ENCODE measurements around the gene TEKT4.
"Not testable (repeated sequence)": the region's sequence is repeated elsewhere in the genome, so short reads cannot be mapped to it uniquely, and the experiment has no call there.

Gene TEKT4

GRCh38 chr2:94870440-94871225 lies 597 bp upstream of the TEKT4 start:
- no peak for DNase-seq (ENCODE audit: low read depth)
- no peaks in the 10 kb centered on the region for H3K9me3 ChIP-seq (ENCODE audit: control insufficient read depth, low read length)
- H3K27me3 ChIP-seq (replicated peaks; ENCODE audit: control insufficient read depth, insufficient read depth, low read length) = peaks cover 43% of the 10 kb centered on the region
- no peak overlapping the region for H3K9ac ChIP-seq (ENCODE audit: low read length)
- no peaks in the 10 kb centered on the region for H3K4me1 ChIP-seq (ENCODE audit: control insufficient read depth, insufficient read depth, low read length)
- H3K36me3 ChIP-seq (ENCODE audit: control insufficient read depth, insufficient read depth, low read length, severe bottlenecking) = no peaks in the 10 kb centered on the region
- no peak overlapping the region for H3K4me3 ChIP-seq (ENCODE audit: low read length)

DNA sequence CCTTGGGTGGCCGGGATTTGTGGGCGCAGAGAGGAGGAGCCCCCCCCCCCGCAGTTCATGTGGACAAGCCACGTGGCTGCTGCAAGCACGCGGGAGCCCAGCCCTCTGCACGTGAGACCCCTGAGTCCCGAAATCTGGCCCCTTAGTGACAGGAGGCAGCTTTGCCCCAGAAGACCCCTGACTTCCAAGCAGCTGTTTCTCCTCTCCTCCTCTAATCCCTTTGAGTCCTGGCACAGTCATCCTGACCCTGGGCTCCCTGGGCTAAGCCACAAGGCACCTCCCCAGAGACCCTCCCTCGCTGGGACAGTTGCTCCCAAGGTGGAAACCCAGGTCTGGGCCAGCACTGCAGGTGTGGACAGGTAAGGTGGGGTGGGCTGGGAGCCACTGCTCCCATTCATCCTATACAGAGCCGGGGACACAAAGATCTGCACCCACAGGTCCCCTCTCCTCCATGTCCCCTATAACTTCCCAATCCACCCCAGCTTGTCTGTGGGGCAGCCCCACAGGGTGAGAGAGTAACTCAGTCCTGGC lies 923 bp downstream of the TEKT4 start:
- no peaks in the 10 kb centered on the region for H3K9me3 ChIP-seq (ENCODE audit: control insufficient read depth, low read length)
- H3K27me3 ChIP-seq (replicated peaks; ENCODE audit: control insufficient read depth, insufficient read depth, low read length) = peaks cover 43% of the 10 kb centered on the region
- H3K4me3 ChIP-seq (ENCODE audit: low read length) = no peak overlapping the region
- H3K9ac ChIP-seq (ENCODE audit: low read length) = no peak overlapping the region
- DNase-seq (ENCODE audit: low read depth) = no peak
- H3K4me1 ChIP-seq (ENCODE audit: control insufficient read depth, insufficient read depth, low read length) = no peaks in the 10 kb centered on the region
- no peaks in the 10 kb centered on the region for H3K36me3 ChIP-seq (ENCODE audit: control insufficient read depth, insufficient read depth, low read length, severe bottlenecking)

GRCh38 chr2:94872676-94873361 lies 1.6 kb downstream of the TEKT4 start:
- H3K36me3 ChIP-seq (ENCODE audit: control insufficient read depth, insufficient read depth, low read length, severe bottlenecking) = no peaks in the 10 kb centered on the region
- peaks cover 36% of the 10 kb centered on the region for H3K27me3 ChIP-seq (replicated peaks; ENCODE audit: control insufficient read depth, insufficient read depth, low read length)
- H3K4me1 ChIP-seq (ENCODE audit: control insufficient read depth, insufficient read depth, low read length) = no peaks in the 10 kb centered on the region
- H3K9me3 ChIP-seq (ENCODE audit: control insufficient read depth, low read length) = no peaks in the 10 kb centered on the region
- DNase-seq (ENCODE audit: low read depth) = no peak
- H3K9ac ChIP-seq (ENCODE audit: low read length) = no peak overlapping the region
- H3K4me3 ChIP-seq (ENCODE audit: low read length) = no peak overlapping the region

DNA sequence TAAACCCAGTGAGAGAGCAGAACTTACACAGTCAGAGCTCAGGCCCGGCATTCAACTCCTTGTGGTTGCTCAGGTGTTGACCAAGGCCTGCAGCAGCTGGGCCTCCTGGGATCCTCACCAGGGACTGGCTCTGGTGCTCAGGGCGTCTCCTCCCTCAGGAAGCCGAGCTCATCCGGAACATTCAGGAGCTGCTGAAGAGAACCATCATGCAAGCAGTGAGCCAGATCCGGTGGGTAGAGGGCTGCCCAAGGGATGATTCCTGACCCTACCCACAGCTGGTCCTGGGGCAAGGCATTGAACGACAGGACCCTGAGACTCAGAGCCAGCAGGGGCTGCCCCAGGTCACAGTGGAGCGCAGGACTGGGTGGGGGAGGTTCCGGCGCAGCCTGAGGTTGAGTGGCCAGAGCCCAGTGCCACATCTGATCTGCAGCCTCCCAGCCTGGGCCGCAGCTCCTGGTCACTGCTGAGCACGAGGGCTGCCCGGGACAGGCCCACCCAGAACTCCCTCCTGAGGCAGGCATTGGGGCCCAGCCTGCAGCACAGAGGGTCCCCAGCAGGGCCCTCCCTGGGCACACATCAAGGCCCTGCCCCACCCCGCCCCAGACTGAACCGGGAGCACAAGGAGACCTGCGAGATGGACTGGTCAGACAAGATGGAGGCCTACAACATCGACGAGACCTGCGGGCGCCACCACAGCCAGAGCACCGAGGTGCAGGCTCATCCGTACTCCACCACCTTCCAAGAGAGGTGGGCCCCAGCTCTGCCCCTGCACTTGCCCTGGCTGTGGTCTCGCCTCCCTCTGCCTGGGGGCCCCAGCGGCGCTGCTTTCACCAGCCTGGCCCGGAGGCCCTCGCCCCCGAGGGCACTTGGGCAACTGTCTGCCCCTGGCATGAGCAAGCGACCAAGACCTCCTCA lies 2.4 kb downstream of the TEKT4 start:
- H3K4me1 ChIP-seq (ENCODE audit: control insufficient read depth, insufficient read depth, low read length) = no peaks in the 10 kb centered on the region
- no peaks in the 10 kb centered on the region for H3K9me3 ChIP-seq (ENCODE audit: control insufficient read depth, low read length)
- no peak overlapping the region for H3K4me3 ChIP-seq (ENCODE audit: low read length)
- no peak overlapping the region for H3K9ac ChIP-seq (ENCODE audit: low read length)
- DNase-seq (ENCODE audit: low read depth) = no peak
- H3K36me3 ChIP-seq (ENCODE audit: control insufficient read depth, insufficient read depth, low read length, severe bottlenecking) = no peaks in the 10 kb centered on the region
- peaks cover 36% of the 10 kb centered on the region for H3K27me3 ChIP-seq (replicated peaks; ENCODE audit: control insufficient read depth, insufficient read depth, low read length)

- DNase-seq (ENCODE audit: low read depth) = peak; percentile 25
- H3K36me3 ChIP-seq (ENCODE audit: control insufficient read depth, insufficient read depth, low read length, severe bottlenecking) = no peaks in the 10 kb centered on the region
- peaks cover 34% of the 10 kb centered on the region for H3K27me3 ChIP-seq (replicated peaks; ENCODE audit: control insufficient read depth, insufficient read depth, low read length)
- no peaks in the 10 kb centered on the region for H3K4me1 ChIP-seq (ENCODE audit: control insufficient read depth, insufficient read depth, low read length)
- H3K9ac ChIP-seq (ENCODE audit: low read length) = no peak overlapping the region
- no peaks in the 10 kb centered on the region for H3K9me3 ChIP-seq (ENCODE audit: control insufficient read depth, low read length)
- no peak overlapping the region for H3K4me3 ChIP-seq (ENCODE audit: low read length)
Observed at GRCh38 chr2:94874277-94874997, 3.2 kb downstream of the TEKT4 start.

DNA sequence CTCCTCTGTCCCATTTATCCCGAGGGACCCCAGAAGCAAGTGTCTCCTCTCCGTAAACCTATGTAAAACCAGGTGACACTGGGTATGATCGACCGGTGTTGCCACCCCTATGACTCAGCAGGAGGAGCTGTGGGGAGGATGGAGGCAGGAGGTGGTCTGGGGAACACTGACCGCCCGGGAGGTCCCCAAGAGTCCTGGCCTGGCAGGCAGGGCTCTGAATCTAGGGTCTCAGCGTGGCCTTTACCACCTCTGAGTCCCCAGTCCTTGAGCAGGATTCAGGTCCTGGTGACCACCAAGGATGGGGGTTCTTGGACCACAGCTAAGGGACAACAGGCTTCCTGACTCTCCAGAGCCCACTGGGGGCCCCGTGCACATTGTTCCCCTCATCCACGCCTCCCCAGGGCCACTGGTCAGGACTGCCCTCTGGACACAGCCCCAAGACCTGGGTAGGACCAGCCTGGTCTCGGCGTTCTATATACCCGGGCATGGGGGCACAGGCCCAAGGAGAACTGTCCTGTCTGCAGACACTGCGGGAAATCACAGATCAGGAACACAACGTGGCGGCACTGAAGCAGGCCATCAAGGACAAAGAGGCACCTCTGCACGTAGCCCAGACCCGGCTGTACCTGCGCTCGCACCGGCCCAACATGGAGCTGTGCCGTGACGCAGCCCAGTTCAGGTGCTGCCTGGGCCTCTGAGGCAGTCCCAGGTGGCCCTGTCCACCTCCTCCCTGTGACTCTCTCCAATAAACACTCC lies 4.0 kb downstream of the TEKT4 start:
- no peak for DNase-seq (ENCODE audit: low read depth)
- H3K27me3 ChIP-seq (replicated peaks; ENCODE audit: control insufficient read depth, insufficient read depth, low read length) = peaks cover 30% of the 10 kb centered on the region
- H3K9ac ChIP-seq (ENCODE audit: low read length) = no peak overlapping the region
- no peaks in the 10 kb centered on the region for H3K36me3 ChIP-seq (ENCODE audit: control insufficient read depth, insufficient read depth, low read length, severe bottlenecking)
- H3K4me3 ChIP-seq (ENCODE audit: low read length) = no peak overlapping the region
- H3K9me3 ChIP-seq (ENCODE audit: control insufficient read depth, low read length) = no peaks in the 10 kb centered on the region
- no peaks in the 10 kb centered on the region for H3K4me1 ChIP-seq (ENCODE audit: control insufficient read depth, insufficient read depth, low read length)

DNA sequence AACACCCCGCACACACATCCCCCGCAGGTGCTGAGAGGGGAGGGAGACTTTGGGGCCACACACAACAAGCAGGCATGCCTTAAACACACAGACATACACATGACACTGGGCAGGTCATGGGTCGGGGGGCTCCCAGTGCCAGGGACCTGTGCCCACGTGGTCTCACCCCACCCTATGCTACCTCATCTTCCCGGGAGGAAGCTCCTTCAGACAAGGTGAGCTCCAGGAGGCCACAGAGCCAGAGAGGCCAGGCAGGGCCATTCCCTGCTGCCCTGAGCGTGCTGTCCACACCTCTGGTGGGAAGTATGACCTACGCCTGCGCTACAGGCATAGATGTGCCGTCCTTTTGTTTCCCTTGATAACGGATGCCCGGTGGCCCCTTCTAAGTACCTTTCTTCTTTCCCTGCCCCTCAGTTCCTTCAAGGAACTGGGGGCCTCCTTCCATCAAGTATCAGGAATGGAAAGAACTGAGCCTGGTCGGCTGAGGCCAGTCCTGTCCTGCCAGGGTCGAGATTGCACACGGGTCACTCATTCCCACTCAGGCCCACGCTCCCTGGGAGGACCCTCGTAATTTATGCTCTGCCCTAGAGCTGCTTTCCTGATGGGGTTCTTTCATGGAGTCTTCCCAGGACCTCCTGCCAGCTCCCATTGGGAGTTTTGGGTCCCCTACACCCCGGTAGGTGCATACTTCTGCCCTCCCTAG lies 4.7 kb downstream of the TEKT4 start:
- Histone ChIP-seq H3K36me3 (ENCODE audit: control insufficient read depth, insufficient read depth, low read length, severe bottlenecking) (no peaks in the 10 kb centered on the region), H3K4me3 (ENCODE audit: low read length) (no peak overlapping the region), H3K27me3 (replicated peaks; ENCODE audit: control insufficient read depth, insufficient read depth, low read length) (peaks cover 25% of the 10 kb centered on the region), H3K4me1 (ENCODE audit: control insufficient read depth, insufficient read depth, low read length) (no peaks in the 10 kb centered on the region), H3K9ac (ENCODE audit: low read length) (no peak overlapping the region), H3K9me3 (ENCODE audit: control insufficient read depth, low read length) (no peaks in the 10 kb centered on the region)
- no peak for DNase-seq (ENCODE audit: low read depth)

DNA sequence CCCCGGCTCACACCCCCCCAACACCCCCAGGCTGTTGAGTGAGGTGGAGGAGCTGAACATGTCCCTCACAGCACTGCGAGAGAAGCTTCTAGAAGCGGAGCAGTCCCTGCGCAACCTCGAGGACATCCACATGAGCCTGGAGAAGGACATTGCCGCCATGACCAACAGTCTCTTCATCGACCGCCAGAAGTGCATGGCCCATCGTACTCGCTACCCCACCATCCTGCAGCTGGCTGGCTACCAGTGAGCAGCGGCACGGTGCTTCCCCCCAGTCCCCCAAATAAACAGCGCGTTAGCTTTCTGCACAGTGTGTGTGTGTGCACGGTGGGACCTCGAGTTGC lies 5.3 kb downstream of the TEKT4 start:
- Histone ChIP-seq H3K9ac (ENCODE audit: low read length) (no peak overlapping the region), H3K27me3 (replicated peaks; ENCODE audit: control insufficient read depth, insufficient read depth, low read length) (peaks cover 23% of the 10 kb centered on the region), H3K4me3 (ENCODE audit: low read length) (no peak overlapping the region), H3K4me1 (ENCODE audit: control insufficient read depth, insufficient read depth, low read length) (no peaks in the 10 kb centered on the region), H3K9me3 (ENCODE audit: control insufficient read depth, low read length) (no peaks in the 10 kb centered on the region), H3K36me3 (ENCODE audit: control insufficient read depth, insufficient read depth, low read length, severe bottlenecking) (no peaks in the 10 kb centered on the region)
- no peak for DNase-seq (ENCODE audit: low read depth)

- Histone ChIP-seq H3K4me3 (ENCODE audit: low read length) (no peak overlapping the region), H3K4me1 (ENCODE audit: control insufficient read depth, insufficient read depth, low read length) (no peaks in the 10 kb centered on the region), H3K27me3 (replicated peaks; ENCODE audit: control insufficient read depth, insufficient read depth, low read length) (peaks cover 19% of the 10 kb centered on the region), H3K9ac (ENCODE audit: low read length) (no peak overlapping the region), H3K36me3 (ENCODE audit: control insufficient read depth, insufficient read depth, low read length, severe bottlenecking) (no peaks in the 10 kb centered on the region), H3K9me3 (ENCODE audit: control insufficient read depth, low read length) (no peaks in the 10 kb centered on the region)
- no peak for DNase-seq (ENCODE audit: low read depth)
Observed at GRCh38 chr2:94877129-94877528, 5.9 kb downstream of the TEKT4 start.

GRCh38 chr2:94878575-94878974 lies 7.3 kb downstream of the TEKT4 start:
- not testable (repeated sequence) for H3K27me3 ChIP-seq (replicated peaks; ENCODE audit: control insufficient read depth, insufficient read depth, low read length); H3K36me3 ChIP-seq (ENCODE audit: control insufficient read depth, insufficient read depth, low read length, severe bottlenecking); DNase-seq (ENCODE audit: low read depth); H3K9ac ChIP-seq (ENCODE audit: low read length); H3K4me1 ChIP-seq (ENCODE audit: control insufficient read depth, insufficient read depth, low read length); H3K9me3 ChIP-seq (ENCODE audit: control insufficient read depth, low read length); H3K4me3 ChIP-seq (ENCODE audit: low read length)

Measured in adipocyte (in vitro differentiated cells).